ENCODE measurements around the gene RASSF1.
A peak's percentile ranks its signal among the peaks of the same experiment; 100 is the strongest.

Gene RASSF1

GRCh38 chr3:50294089-50294488 lies 46.5 kb downstream of the RASSF1 start:
- H3K4me3 ChIP-seq (ENCODE audit: low read depth, low read length), result no peak overlapping the region
- no peak for DNase-seq (ENCODE audit: low read depth)
- in situ Hi-C loops (cut with HindIII; ENCODE audit: low sequenced_read_pairs), result no loop called here
- no peak for TF ChIP-seq CTCF (IDR thresholded peaks at IDR 0.05; ENCODE audit: low read depth, low read length, missing control alignments)

GRCh38 chr3:50293079-50293801 lies 47.4 kb downstream of the RASSF1 start:
- in situ Hi-C loops (cut with HindIII; ENCODE audit: low sequenced_read_pairs), result no loop called here
- no peak overlapping the region for H3K4me3 ChIP-seq (ENCODE audit: low read depth, low read length)
- DNase-seq (ENCODE audit: low read depth), result no peak
- no peak for TF ChIP-seq CTCF (IDR thresholded peaks at IDR 0.05; ENCODE audit: low read depth, low read length, missing control alignments)

DNA sequence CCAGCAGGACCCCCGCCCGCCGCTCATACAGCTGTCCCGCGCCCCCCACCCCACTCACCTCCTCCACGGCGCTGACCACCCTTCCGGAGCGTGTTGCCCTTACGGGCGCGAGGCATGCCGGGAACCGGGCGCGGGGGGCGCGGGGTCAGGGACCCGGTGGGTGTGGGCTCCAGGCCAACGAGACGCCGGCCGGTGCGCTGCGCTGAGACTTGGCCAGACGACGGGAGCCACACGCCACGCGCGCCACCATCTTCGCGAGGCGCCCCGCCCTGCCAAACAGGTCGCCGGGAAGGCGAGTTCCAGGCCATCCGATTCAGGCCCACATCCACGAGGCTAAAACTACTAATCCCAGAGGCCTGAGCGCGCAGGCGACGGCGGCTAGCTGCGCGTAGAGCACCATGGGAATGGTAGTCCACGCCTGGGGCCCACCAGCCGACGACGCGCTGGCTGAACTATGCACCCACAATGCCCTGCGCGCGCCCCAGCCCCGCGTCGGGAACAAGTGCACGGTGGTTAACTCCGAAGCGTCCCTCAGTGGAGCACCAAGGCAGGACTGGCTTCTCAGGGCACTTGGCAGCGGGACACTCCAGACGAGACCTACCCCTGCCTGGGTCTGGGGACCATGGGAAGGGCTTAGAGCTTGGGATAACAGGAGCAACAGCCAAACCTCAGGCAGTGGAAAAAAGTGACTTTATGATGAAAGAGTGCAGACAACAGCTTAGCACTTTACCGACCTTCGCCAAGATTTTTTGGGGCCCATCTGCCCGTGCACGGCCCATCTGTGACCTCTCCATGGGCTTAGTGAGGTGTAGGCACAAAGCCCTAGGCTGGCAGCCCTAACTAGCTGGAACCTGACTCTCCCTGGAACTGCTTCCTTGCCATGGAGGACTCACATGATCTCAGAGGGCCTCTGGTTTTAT lies 48.2 kb downstream of the RASSF1 start, which contains the start of gene IFRD2:
TSS of gene IFRD2 (minus strand) at position 271 of the 920 bp plus-strand sequence. CDS start at position 116, 155 bp downstream.
- H3K4me3 ChIP-seq (ENCODE audit: low read depth, low read length), result peak within 1 kb of the TSS; percentile 83
- in situ Hi-C loops (cut with HindIII; ENCODE audit: low sequenced_read_pairs), result no loop called here
- DNase-seq (ENCODE audit: low read depth), result peak; percentile 95
- no peak for TF ChIP-seq CTCF (IDR thresholded peaks at IDR 0.05; ENCODE audit: low read depth, low read length, missing control alignments)

DNA sequence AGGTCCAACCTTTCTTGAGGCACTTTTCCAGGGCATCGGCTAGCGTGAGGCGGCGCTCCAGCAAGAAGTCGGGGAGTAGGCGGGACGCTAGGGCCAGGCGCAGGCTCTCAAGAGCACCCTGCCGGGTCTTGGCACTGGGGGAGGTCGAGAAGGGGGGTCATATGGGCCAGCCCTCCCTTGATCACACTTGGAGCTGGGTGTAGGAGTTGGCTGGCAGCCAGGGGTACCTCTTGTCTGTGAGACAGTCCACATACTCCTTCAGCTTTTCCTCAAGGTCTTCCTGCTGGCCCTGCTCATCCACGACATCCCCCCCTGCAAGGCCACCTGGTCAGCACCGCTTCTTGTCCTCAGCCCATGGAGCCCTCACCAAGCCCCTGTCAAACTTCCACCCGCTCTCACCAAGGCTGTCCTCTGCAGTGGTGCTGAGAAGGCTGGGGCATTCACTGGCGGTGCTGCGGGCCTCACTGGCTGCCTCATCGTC lies 50.4 kb downstream of the RASSF1 start:
- in situ Hi-C loops (cut with HindIII; ENCODE audit: low sequenced_read_pairs), result no loop called here

GRCh38 chr3:50289130-50289529 lies 51.5 kb downstream of the RASSF1 start:
- in situ Hi-C loops (cut with HindIII; ENCODE audit: low sequenced_read_pairs), result no loop called here
- TF ChIP-seq CTCF (IDR thresholded peaks at IDR 0.05; ENCODE audit: low read depth, low read length, missing control alignments), result no peak
- no peak overlapping the region for H3K4me3 ChIP-seq (ENCODE audit: low read depth, low read length)
- no peak for DNase-seq (ENCODE audit: low read depth)

More for the DNA sequence above, 50.4 kb downstream of the RASSF1 start:
- DNase-seq (ENCODE audit: low read depth), result no peak
- H3K4me3 ChIP-seq (ENCODE audit: low read depth, low read length), result no peak overlapping the region
- TF ChIP-seq CTCF (IDR thresholded peaks at IDR 0.05; ENCODE audit: low read depth, low read length, missing control alignments), result no peak

DNA sequence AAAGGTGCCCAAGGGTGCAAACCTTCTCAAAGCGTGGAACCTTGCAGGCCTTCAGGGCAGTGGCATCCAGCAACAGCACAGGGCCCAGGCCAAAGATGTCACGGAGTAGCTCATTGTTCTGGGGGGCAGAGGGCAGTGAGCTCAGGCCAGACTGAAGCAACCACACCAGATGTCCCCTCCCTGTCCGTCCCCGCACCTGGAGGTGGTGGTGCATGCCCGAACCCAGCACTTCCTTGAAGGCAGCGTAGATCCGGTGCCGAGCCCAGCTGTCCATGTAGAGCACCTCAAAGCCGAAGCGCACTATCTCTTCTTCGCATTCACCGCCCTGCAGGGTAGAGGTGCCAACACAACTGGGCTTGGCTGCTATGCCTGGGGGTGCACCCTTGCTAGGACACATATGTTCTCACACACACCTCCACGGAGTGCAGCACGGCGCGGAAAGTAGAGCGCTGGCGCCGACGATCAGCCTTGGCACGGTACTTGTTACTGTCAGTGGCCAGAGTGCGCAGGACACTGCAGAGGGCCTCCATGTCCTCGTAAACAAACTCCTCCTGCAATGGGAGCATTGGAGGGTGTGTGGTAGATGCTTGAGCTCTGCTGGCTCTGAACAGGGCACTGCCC lies 52.1 kb downstream of the RASSF1 start:
- DNase-seq (ENCODE audit: low read depth), result no peak
- TF ChIP-seq CTCF (IDR thresholded peaks at IDR 0.05; ENCODE audit: low read depth, low read length, missing control alignments), result no peak
- in situ Hi-C loops (cut with HindIII; ENCODE audit: low sequenced_read_pairs), result no loop called here
- no peak overlapping the region for H3K4me3 ChIP-seq (ENCODE audit: low read depth, low read length)

Data from astrocyte of the cerebellum (primary cell).